Measurements from ENCODE around the gene TALDO1. TPM values are rescaled to one million over a fixed set of nuclear protein-coding genes. Genes with fewer than 3 reads are reported as not detected.

TALDO1 gene
- total and polyA plus RNA-seq, 2 donors, result 62.9 to 201 TPM

GRCh38 chr11:787084-787675, 39.9 kb downstream of the TALDO1 start:
- 87% methylated on average over 24 of the region's 24 CpGs for WGBS
- no peak overlapping the region for H3K27ac ChIP-seq (ENCODE audit: low read depth)
- H3K4me3 ChIP-seq (ENCODE audit: low read depth, low read length), result no peak overlapping the region
- no peak for DNase-seq (ENCODE audit: extremely low spot score)
- H3K36me3 ChIP-seq (ENCODE audit: insufficient read depth), result no peaks in the 10 kb centered on the region
- H3K4me1 ChIP-seq (ENCODE audit: insufficient read depth), result no peaks in the 10 kb centered on the region

- 66% methylated on average over 28 of the region's 28 CpGs for WGBS
- H3K36me3 ChIP-seq (ENCODE audit: insufficient read depth), result no peaks in the 10 kb centered on the region
- DNase-seq (ENCODE audit: extremely low spot score), result no peak
- H3K4me1 ChIP-seq (ENCODE audit: insufficient read depth), result no peaks in the 10 kb centered on the region
- no peak overlapping the region for H3K4me3 ChIP-seq (ENCODE audit: low read depth, low read length)
- H3K27ac ChIP-seq (ENCODE audit: low read depth), result no peak overlapping the region
These were observed 40.9 kb downstream of the TALDO1 start for GRCh38 chr11:788009-788640.

GRCh38 chr11:788953-789940, 42.0 kb downstream of the TALDO1 start:
- H3K4me3 ChIP-seq (ENCODE audit: low read depth, low read length), result no peak overlapping the region
- no peak overlapping the region for H3K27ac ChIP-seq (ENCODE audit: low read depth)
- 31% methylated on average over 31 of the region's 31 CpGs for WGBS
- H3K4me1 ChIP-seq (ENCODE audit: insufficient read depth), result no peaks in the 10 kb centered on the region
- DNase-seq (ENCODE audit: extremely low spot score), result no peak
- H3K36me3 ChIP-seq (ENCODE audit: insufficient read depth), result no peaks in the 10 kb centered on the region

GRCh38 chr11:789943-790342, 42.7 kb downstream of the TALDO1 start, which contains the start of gene CEND1:
TSS of gene CEND1 (minus strand) at chr11:790090. CDS start at chr11:788576, 1,514 bp downstream.
- Histone ChIP-seq H3K36me3 (ENCODE audit: insufficient read depth) (no peaks in the 10 kb centered on the region), H3K4me1 (ENCODE audit: insufficient read depth) (no peaks in the 10 kb centered on the region), H3K27ac (ENCODE audit: low read depth) (no peak within 1 kb of the TSS), H3K4me3 (ENCODE audit: low read depth, low read length) (no peak within 1 kb of the TSS)
- DNase-seq (ENCODE audit: extremely low spot score), result no peak
- WGBS, result 2% methylated on average over 44 of the region's 44 CpGs

- no peak for DNase-seq (ENCODE audit: extremely low spot score)
- Histone ChIP-seq H3K27ac (ENCODE audit: low read depth) (no peak overlapping the region), H3K4me3 (ENCODE audit: low read depth, low read length) (no peak overlapping the region), H3K4me1 (ENCODE audit: insufficient read depth) (no peaks in the 10 kb centered on the region), H3K36me3 (ENCODE audit: insufficient read depth) (no peaks in the 10 kb centered on the region)
- whole genome bisulfite sequencing, result 56% methylated on average over 18 of the region's 18 CpGs
These were observed 43.7 kb downstream of the TALDO1 start for GRCh38 chr11:790721-791564.

GRCh38 chr11:791658-792534, 44.6 kb downstream of the TALDO1 start:
- Histone ChIP-seq H3K4me1 (ENCODE audit: insufficient read depth) (no peaks in the 10 kb centered on the region), H3K36me3 (ENCODE audit: insufficient read depth) (no peaks in the 10 kb centered on the region), H3K4me3 (ENCODE audit: low read depth, low read length) (no peak overlapping the region), H3K27ac (ENCODE audit: low read depth) (no peak overlapping the region)
- DNase-seq (ENCODE audit: extremely low spot score), result no peak
- WGBS, result 94% methylated on average over 49 of the region's 49 CpGs

GRCh38 chr11:792535-792821, 45.2 kb downstream of the TALDO1 start:
- 94% methylated on average over 15 of the region's 15 CpGs for WGBS
- no peak overlapping the region for H3K27ac ChIP-seq (ENCODE audit: low read depth)
- H3K4me1 ChIP-seq (ENCODE audit: insufficient read depth), result no peaks in the 10 kb centered on the region

GRCh38 chr11:792873-793272, 45.6 kb downstream of the TALDO1 start:
- Histone ChIP-seq H3K4me3 (ENCODE audit: low read depth, low read length) (no peak overlapping the region), H3K4me1 (ENCODE audit: insufficient read depth) (no peaks in the 10 kb centered on the region), H3K27ac (ENCODE audit: low read depth) (no peak overlapping the region), H3K36me3 (ENCODE audit: insufficient read depth) (no peaks in the 10 kb centered on the region)
- no peak for DNase-seq (ENCODE audit: extremely low spot score)
- 93% methylated on average over 13 of the region's 13 CpGs for WGBS

More at GRCh38 chr11:792535-792821, 45.2 kb downstream of the TALDO1 start:
- Histone ChIP-seq H3K36me3 (ENCODE audit: insufficient read depth) (no peaks in the 10 kb centered on the region), H3K4me3 (ENCODE audit: low read depth, low read length) (no peak overlapping the region)
- DNase-seq (ENCODE audit: extremely low spot score), result no peak

- no peaks in the 10 kb centered on the region for H3K36me3 ChIP-seq (ENCODE audit: insufficient read depth)
- H3K4me3 ChIP-seq (ENCODE audit: low read depth, low read length), result no peak overlapping the region
- 89% methylated on average over 7 of the region's 7 CpGs for WGBS
- H3K27ac ChIP-seq (ENCODE audit: low read depth), result no peak overlapping the region
- H3K4me1 ChIP-seq (ENCODE audit: insufficient read depth), result no peaks in the 10 kb centered on the region
- DNase-seq (ENCODE audit: extremely low spot score), result no peak
These were observed 46.3 kb downstream of the TALDO1 start for GRCh38 chr11:793556-793955.

GRCh38 chr11:794013-794765, 46.9 kb downstream of the TALDO1 start:
- Histone ChIP-seq H3K4me1 (ENCODE audit: insufficient read depth) (no peaks in the 10 kb centered on the region), H3K36me3 (ENCODE audit: insufficient read depth) (no peaks in the 10 kb centered on the region), H3K4me3 (ENCODE audit: low read depth, low read length) (no peak overlapping the region), H3K27ac (ENCODE audit: low read depth) (no peak overlapping the region)
- no peak for DNase-seq (ENCODE audit: extremely low spot score)
- 89% methylated on average over 31 of the region's 31 CpGs for WGBS

GRCh38 chr11:794766-795633, 47.7 kb downstream of the TALDO1 start:
- whole genome bisulfite sequencing, result 55% methylated on average over 38 of the region's 38 CpGs
- no peak overlapping the region for H3K27ac ChIP-seq (ENCODE audit: low read depth)
- H3K36me3 ChIP-seq (ENCODE audit: insufficient read depth), result no peaks in the 10 kb centered on the region
- H3K4me3 ChIP-seq (ENCODE audit: low read depth, low read length), result peak overlapping the region; percentile 59
- DNase-seq (ENCODE audit: extremely low spot score), result no peak
- no peaks in the 10 kb centered on the region for H3K4me1 ChIP-seq (ENCODE audit: insufficient read depth)
